OCI-LY3 (cell line): ENCODE results near the gene C20orf96.

ENCODE experiments used
- H2AFZ ChIP-seq: fragments of 200-600, 300-600 bp; shearing (Covaris generic); 2 replicates; pipeline ENCODE4 v1.6.0; 2014; ENCODE audit warnings: antibody characterized with exemption, low read depth, low read length
- H3K27ac ChIP-seq: fragments of 200-600, 300-600 bp; sonication (generic); 2 replicates; pipeline ENCODE4 v1.5.1; 2014; ENCODE audit warnings: mild to moderate bottlenecking, low read length, moderate library complexity, mixed read lengths
- H3K27me3 ChIP-seq: fragments of 200-600, 300-600 bp; sonication (generic); 2 replicates; pipeline ENCODE4 v1.6.1; 2014; ENCODE audit warnings: low read depth, low read length, mixed read lengths
- H3K36me3 ChIP-seq: fragments of 200-600, 300-600 bp; sonication (generic); replicated peaks from 2 replicates; pipeline ENCODE3; 2014; ENCODE audit warnings: low read depth, low read length, mixed read lengths
- H3K4me1 ChIP-seq: fragments of 300-600, 200-600 bp; sonication (generic); 2 replicates; pipeline ENCODE4 v1.6.1; 2014; ENCODE audit warnings: low read length, mixed read lengths
- H3K4me2 ChIP-seq: fragments of 200-600, 300-600 bp; sonication (generic); 2 replicates; pipeline ENCODE4 v1.6.1; 2014; ENCODE audit warnings: low read length, mixed read lengths
- H3K4me3 ChIP-seq: fragments of 300-600, 200-600 bp; sonication (generic); 2 replicates; pipeline ENCODE4 v1.5.1; 2014; ENCODE audit warnings: antibody characterized with exemption, mild to moderate bottlenecking, low read length, moderate library complexity
- H3K79me2 ChIP-seq: fragments of 300-600, 200-600 bp; shearing (Covaris generic); 2 replicates; pipeline ENCODE4 v1.6.1; 2014; ENCODE audit warnings: mild to moderate bottlenecking, low read length, mixed read lengths
- H3K9ac ChIP-seq: fragments of 300-600, 200-600 bp; shearing (Covaris generic); 2 replicates; pipeline ENCODE4 v1.6.0; 2014; ENCODE audit warnings: mild to moderate bottlenecking, low read length, moderate library complexity
- H3K9me3 ChIP-seq: fragments of 200-600, 300-600 bp; shearing (Covaris generic); 2 replicates; pipeline ENCODE4 v1.6.1; 2014; ENCODE audit warnings: low read length, mixed read lengths; ENCODE audit not compliant: insufficient read depth
- H4K20me1 ChIP-seq: fragments of 200-600, 300-600 bp; sonication (generic); 2 replicates; pipeline ENCODE4 v1.6.1; 2016; ENCODE audit warnings: low read length, mixed read lengths; ENCODE audit not compliant: insufficient read depth
- EZH2phosphoT487 ChIP-seq: fragments of 200-600 bp; shearing (Covaris generic); IDR thresholded peaks from 2 replicates; pipeline ENCODE4 v1.6.1; 2018; ENCODE audit warnings: antibody characterized with exemption, mixed run types, low read depth
- TF ChIP-seq, protein P1 (sequence below): fragments of 200-600, 300-600 bp; sonication (generic); IDR thresholded peaks from 2 replicates; pipeline ENCODE4 v1.5.1; 2014; ENCODE audit warnings: antibody characterized with exemption, low read length, low read depth

Gene C20orf96

DNA sequence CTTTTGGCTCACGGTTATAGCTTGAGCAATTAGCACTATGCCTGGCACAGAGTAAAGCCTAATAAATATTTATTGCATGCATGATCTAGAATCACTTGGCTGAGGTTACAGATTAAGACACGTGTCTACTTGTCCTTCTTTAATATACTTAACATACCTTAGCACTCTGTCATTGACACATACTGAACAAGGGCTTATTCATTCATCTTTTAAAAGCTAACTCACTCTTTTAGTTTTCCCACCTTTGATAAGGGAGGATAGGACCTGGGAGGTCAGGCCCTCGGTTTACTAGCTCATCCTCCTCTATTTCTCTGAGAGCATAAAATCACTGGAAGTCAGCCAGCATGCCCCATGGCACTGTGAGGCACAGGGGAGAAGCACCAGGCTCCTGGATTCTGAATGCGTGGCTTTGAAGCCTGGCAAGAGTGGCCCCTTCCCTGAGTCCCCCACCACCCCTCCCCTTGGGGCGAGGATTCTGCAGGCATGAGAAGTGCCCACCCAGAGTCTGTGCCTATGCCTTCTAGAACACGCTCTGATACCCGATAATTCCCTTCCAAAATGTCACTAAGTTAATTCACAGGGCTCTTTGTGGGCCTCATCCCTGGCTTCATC is 18.0 kb upstream of the C20orf96 start:
- no peaks in the 10 kb centered on the region for H3K27me3 ChIP-seq

DNA sequence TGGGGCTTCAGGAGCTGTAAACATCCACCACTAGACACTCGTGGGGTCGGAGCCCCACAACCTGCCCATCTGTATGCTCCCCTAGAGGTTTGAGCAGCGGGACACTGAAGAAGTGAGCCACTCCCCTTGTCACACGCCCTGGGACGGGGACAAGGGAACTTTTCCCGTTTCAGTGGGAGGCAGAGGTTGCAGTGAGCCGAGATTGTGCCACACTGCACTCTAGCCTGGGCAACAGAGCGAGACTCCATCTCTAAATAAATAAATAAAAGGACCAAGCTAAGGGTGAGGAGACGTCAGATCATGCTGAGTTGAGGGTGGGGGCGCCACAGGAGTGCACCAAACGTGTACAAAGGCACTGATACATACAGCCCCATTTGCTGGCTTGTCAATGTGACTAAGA is 15.2 kb upstream of the C20orf96 start:
- no peaks in the 10 kb centered on the region; the same call in 1 of the 2 replicates for H3K4me1 ChIP-seq
- no peaks in the 10 kb centered on the region for H3K9me3 ChIP-seq
- no peak overlapping the region for H3K27ac ChIP-seq
- peaks cover 6% of the 10 kb centered on the region for H4K20me1 ChIP-seq
- H2AFZ ChIP-seq = no peak overlapping the region
- no peaks in the 10 kb centered on the region for H3K27me3 ChIP-seq
- H3K4me2 ChIP-seq = no peak overlapping the region
- TF ChIP-seq EZH2phosphoT487 = no peak
- TF ChIP-seq, protein P1, sequence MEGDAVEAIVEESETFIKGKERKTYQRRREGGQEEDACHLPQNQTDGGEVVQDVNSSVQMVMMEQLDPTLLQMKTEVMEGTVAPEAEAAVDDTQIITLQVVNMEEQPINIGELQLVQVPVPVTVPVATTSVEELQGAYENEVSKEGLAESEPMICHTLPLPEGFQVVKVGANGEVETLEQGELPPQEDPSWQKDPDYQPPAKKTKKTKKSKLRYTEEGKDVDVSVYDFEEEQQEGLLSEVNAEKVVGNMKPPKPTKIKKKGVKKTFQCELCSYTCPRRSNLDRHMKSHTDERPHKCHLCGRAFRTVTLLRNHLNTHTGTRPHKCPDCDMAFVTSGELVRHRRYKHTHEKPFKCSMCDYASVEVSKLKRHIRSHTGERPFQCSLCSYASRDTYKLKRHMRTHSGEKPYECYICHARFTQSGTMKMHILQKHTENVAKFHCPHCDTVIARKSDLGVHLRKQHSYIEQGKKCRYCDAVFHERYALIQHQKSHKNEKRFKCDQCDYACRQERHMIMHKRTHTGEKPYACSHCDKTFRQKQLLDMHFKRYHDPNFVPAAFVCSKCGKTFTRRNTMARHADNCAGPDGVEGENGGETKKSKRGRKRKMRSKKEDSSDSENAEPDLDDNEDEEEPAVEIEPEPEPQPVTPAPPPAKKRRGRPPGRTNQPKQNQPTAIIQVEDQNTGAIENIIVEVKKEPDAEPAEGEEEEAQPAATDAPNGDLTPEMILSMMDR = no peak
- peaks cover under 1% of the 10 kb centered on the region for H3K79me2 ChIP-seq
- no peak overlapping the region for H3K4me3 ChIP-seq
- peaks cover 6% of the 10 kb centered on the region for H3K36me3 ChIP-seq
- no peak overlapping the region for H3K9ac ChIP-seq

More for the DNA sequence above, 18.0 kb upstream of the C20orf96 start:
- Histone ChIP-seq H3K9ac (no peak overlapping the region), H3K4me1 (no peaks in the 10 kb centered on the region; the same call in 1 of the 2 replicates), H3K36me3 (no peaks in the 10 kb centered on the region), H3K79me2 (no peaks in the 10 kb centered on the region), H2AFZ (no peak overlapping the region), H3K9me3 (no peaks in the 10 kb centered on the region), H4K20me1 (no peaks in the 10 kb centered on the region), H3K27ac (no peak overlapping the region), H3K4me3 (no peak overlapping the region), H3K4me2 (no peak overlapping the region)
- TF ChIP-seq, protein P1 = no peak
- TF ChIP-seq EZH2phosphoT487 = no peak

DNA sequence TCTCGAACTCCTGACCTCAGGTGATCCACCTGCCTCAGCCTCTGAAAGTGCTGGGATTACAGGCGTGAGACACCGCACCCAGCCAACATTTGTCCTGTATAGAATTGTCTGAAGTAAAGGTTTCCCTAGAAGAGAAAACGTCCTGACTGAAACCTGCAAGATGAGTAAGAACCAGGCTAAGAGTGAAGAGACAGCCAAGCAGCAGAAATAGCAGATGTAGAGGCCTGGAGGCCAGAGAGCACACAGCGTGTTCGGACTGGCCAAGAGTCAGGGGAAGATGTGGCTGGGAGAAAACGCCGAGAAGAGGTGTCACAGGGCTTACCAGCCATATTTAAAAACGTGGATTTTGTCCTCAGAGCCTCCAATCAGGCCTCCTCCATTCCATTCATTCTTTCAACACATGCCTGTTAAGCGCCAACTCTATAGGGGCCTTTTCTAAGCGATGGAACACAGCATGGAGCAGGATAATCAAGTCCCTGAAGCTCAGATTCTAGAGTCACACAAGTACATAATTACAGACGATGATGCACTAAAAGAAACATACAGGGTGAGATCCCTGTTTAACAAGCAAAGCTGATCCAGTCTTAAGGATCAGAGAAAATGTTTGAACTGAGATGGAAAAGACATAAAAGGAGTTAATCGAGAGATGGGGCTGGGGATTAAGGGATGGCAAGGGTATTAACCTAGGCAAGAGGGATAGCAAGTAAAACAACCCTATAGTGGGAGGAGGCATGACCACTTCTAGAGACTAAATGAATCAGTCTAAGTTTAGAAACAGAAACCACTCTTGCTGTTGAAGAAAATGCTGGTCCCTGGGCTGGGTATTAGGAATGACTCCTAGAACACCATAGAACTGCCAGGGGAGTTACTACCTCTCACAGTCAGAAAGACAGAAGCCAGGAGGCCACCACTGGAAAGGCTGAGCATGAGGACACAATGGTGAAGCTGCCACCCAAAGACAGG is 11.6 kb upstream of the C20orf96 start:
- Histone ChIP-seq H2AFZ (no peak overlapping the region), H3K36me3 (peaks cover 27% of the 10 kb centered on the region), H3K27me3 (no peaks in the 10 kb centered on the region), H3K27ac (no peak overlapping the region), H3K4me3 (no peak overlapping the region), H3K9me3 (no peaks in the 10 kb centered on the region), H3K4me1 (peaks cover 23% of the 10 kb centered on the region), H3K79me2 (peaks cover 35% of the 10 kb centered on the region), H3K9ac (no peak overlapping the region), H3K4me2 (no peak overlapping the region), H4K20me1 (peaks cover 30% of the 10 kb centered on the region)
- TF ChIP-seq EZH2phosphoT487 = no peak
- TF ChIP-seq, protein P1 = no peak

DNA sequence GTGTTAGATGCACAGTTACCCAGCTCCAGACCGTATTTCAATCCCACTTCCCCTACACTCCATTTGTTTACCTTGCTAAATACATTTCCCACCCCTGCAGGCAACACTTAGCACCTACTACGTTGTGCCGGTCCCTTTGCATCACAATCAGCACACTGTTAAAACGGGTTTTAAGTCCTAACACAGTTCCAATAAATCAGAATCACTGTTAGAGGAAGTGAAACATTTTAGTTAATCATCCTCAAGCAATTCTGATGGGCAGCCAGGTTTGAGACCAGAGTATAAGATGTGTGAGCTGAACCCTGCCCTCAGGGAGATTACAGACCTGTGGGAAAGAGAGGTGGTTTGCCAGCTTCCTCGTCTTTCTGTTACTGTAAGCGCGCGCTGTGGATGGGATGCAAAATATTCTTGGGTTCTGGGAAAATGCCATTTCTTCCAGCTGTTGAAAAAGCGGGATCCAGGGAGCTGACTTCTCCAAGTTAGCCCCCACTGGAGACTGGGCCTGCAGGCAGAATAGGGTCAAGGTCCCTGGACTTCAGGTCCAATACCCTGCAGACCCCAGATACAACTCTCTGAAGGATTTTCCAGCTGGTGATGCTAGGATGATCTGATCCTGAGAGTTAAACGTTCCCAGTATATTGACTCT is 9.9 kb upstream of the C20orf96 start:
- peaks cover 30% of the 10 kb centered on the region for H4K20me1 ChIP-seq
- peaks cover 43% of the 10 kb centered on the region for H3K79me2 ChIP-seq
- no peak overlapping the region for H3K4me3 ChIP-seq
- H3K9ac ChIP-seq = no peak overlapping the region
- H3K27ac ChIP-seq = no peak overlapping the region
- H2AFZ ChIP-seq = no peak overlapping the region
- H3K27me3 ChIP-seq = no peaks in the 10 kb centered on the region
- H3K4me1 ChIP-seq = peaks cover 29% of the 10 kb centered on the region
- TF ChIP-seq, protein P1 = no peak
- no peak for TF ChIP-seq EZH2phosphoT487
- H3K4me2 ChIP-seq = peak overlapping the region; percentile 89
- peaks cover 27% of the 10 kb centered on the region for H3K36me3 ChIP-seq
- H3K9me3 ChIP-seq = no peaks in the 10 kb centered on the region
